K562 (cell line): ENCODE data around the gene TBRG4. TPM values are rescaled to one million over a fixed set of nuclear protein-coding genes. Genes with fewer than 3 reads are reported as not detected.
A peak's percentile ranks its signal among the peaks of the same experiment; 100 is the strongest.

Source experiments
- ATAC-seq: fragments of 200-7000 bp; cut with Tn5 transposase; 3 replicates; pipeline ENCODE4 v1.9.1; 2020; ENCODE audit warnings: moderate library complexity
- BruUV-seq: library from RNA; stranded (reverse); fragments of 400-500 nt; replicated peaks from 2 replicates; lab custom pipeline; 2021; lab: Mats Ljungman, UMichigan
- CTCF ChIA-PET: fragments of 300-600 bp; formaldehyde crosslinking; extraction: SDS; loops from one replicate; lab custom pipeline; 2021; ENCODE audit warnings: low intra/inter-chr PET ratio; lab: Yijun Ruan, JAX
- POLR2A ChIA-PET: fragments of 300-600, 350-650 bp; sonication (Branson Sonifier 250); formaldehyde crosslinking; extraction: SDS; loops from one replicate; lab custom pipeline; 2021; ENCODE audit warnings: antibody characterized with exemption, inconsistent platforms; lab: Yijun Ruan, JAX
- DNase-seq, 4 experiments: peaks; one replicate each; pipeline versions ENCODE4 v3.0.0 to v3.0.0-alpha.2; 2011 to 2018; ENCODE audit warnings: low spot score in 3 of 4, mixed read lengths in 3 of 4; ENCODE audit errors: extremely low read depth in 1 of 4
- FAIRE-seq: peaks from 2 replicates; lab custom pipeline; 2011; peaks lifted over from hg19 to GRCh38; lab: Jason Lieb, UNC
- H2AFZ ChIP-seq: 2 replicates; pipeline ENCODE4 v1.6.0; 2011; ENCODE audit warnings: low read depth, low read length, control low read depth, inconsistent platforms
- H3K27ac ChIP-seq: fragments of 200-600 bp; 3 replicates; pipeline ENCODE4 v1.8.0; 2011; ENCODE audit warnings: low read depth, mild to moderate bottlenecking, control low read depth, inconsistent platforms, low read length, moderate library complexity, mixed read lengths; ENCODE audit errors: extremely low read depth
- H3K27me3 ChIP-seq, 2 experiments: fragments of 300-600 bp in 1 of 2; 2 replicates in 1 of 2; 3 replicates in 1 of 2; pipeline versions ENCODE4 v1.6.0 to v1.8.0; 2011; ENCODE audit warnings: inconsistent platforms in 2 of 2, low read length in 2 of 2, mild to moderate bottlenecking in 1 of 2, mixed read lengths in 1 of 2, moderate library complexity in 1 of 2; ENCODE audit not compliant: control insufficient read depth in 2 of 2, insufficient read depth in 2 of 2
- H3K36me3 ChIP-seq: fragments of 300-600 bp; 3 replicates; pipeline ENCODE4 v1.8.0; 2011; ENCODE audit warnings: mild to moderate bottlenecking, low read length, inconsistent platforms; ENCODE audit not compliant: control insufficient read depth, insufficient read depth
- H3K4me1 ChIP-seq, 2 experiments: fragments of 200-600 bp in 1 of 2; replicated peaks in 1 of 2; 2 replicates in 1 of 2; 3 replicates in 1 of 2; pipeline versions ENCODE4 v1.5.1 to v1.8.0; 2011; ENCODE audit warnings: inconsistent platforms in 2 of 2, low read length in 2 of 2, mild to moderate bottlenecking in 1 of 2, mixed read lengths in 1 of 2, moderate library complexity in 1 of 2; ENCODE audit not compliant: control insufficient read depth in 2 of 2, insufficient read depth in 2 of 2
- H3K4me2 ChIP-seq: 2 replicates; pipeline ENCODE4 v1.6.1; 2011; ENCODE audit warnings: low read length, control low read depth, inconsistent platforms, mixed read lengths; ENCODE audit not compliant: insufficient read depth
- H3K4me3 ChIP-seq: fragments of 200-600 bp; sonication (generic), shearing (Covaris generic); 2 replicates; pipeline ENCODE4 v1.5.1; 2016; ENCODE audit warnings: control low read depth, inconsistent platforms
- H3K79me2 ChIP-seq: fragments of 200-600 bp; 3 replicates; pipeline ENCODE4 v1.8.0; 2011; ENCODE audit warnings: low read length, inconsistent platforms; ENCODE audit not compliant: control insufficient read depth, insufficient read depth
- H3K9ac ChIP-seq, 2 experiments: 2 replicates each; pipeline versions ENCODE4 v1.6.0 to v1.6.1; 2011; ENCODE audit warnings: low read depth in 2 of 2, low read length in 2 of 2, control low read depth in 1 of 2, inconsistent platforms in 1 of 2, mild to moderate bottlenecking in 1 of 2, mixed read lengths in 1 of 2; ENCODE audit not compliant: insufficient read depth in 1 of 2
- H3K9me1 ChIP-seq: one replicate; pipeline ENCODE4 v1.6.0; 2011; ENCODE audit warnings: inconsistent platforms, mild to moderate bottlenecking, low read length, moderate library complexity; ENCODE audit not compliant: control insufficient read depth, insufficient read depth
- H3K9me3 ChIP-seq: replicated peaks from 2 replicates; pipeline ENCODE4 v1.5.1; 2011; ENCODE audit warnings: low read depth, low read length, inconsistent platforms; ENCODE audit not compliant: control insufficient read depth, insufficient read depth
- H4K20me1 ChIP-seq: replicated peaks from 2 replicates; pipeline ENCODE4 v1.6.1; 2011; ENCODE audit warnings: low read length, inconsistent platforms, mixed read lengths; ENCODE audit not compliant: control insufficient read depth, insufficient read depth
- BRD4 ChIP-seq: fragments of 200-600 bp; sonication (generic); IDR thresholded peaks from 2 replicates; pipeline ENCODE4 v1.6.1; 2017; ENCODE audit warnings: inconsistent platforms
- BRF1 ChIP-seq: IDR thresholded peaks from 3 replicates; pipeline ENCODE4 v1.6.1; 2011; ENCODE audit warnings: borderline replicate concordance, mild to moderate bottlenecking; ENCODE audit not compliant: insufficient read length; ENCODE audit errors: extremely low read depth
- DMBX1 ChIP-seq: fragments of 250-450 bp; sonication (Bioruptor Pico); IDR thresholded peaks from 2 replicates; pipeline ENCODE4 v1.8.0; 2022; ENCODE audit warnings: inconsistent platforms, mild to moderate bottlenecking, moderate library complexity, borderline replicate concordance
- POLR2AphosphoS5 ChIP-seq: IDR thresholded peaks from 2 replicates; pipeline ENCODE4 v1.6.1; 2011; ENCODE audit warnings: mild to moderate bottlenecking, low read depth, low read length, moderate library complexity; ENCODE audit not compliant: control insufficient read depth, insufficient read depth
- POLR2G ChIP-seq: fragments of 200-400 bp; formaldehyde crosslinking; IDR thresholded peaks from 2 replicates; pipeline ENCODE4 v1.6.1; 2017; ENCODE audit warnings: low read depth, mild to moderate bottlenecking, antibody characterized with exemption, low read length, moderate library complexity
- RBFOX2 ChIP-seq: fragments of 200-400 bp; formaldehyde crosslinking; IDR thresholded peaks from 2 replicates; pipeline ENCODE4 v1.6.1; 2017; ENCODE audit warnings: low read depth, mild to moderate bottlenecking, low read length, moderate library complexity
- RBM25 ChIP-seq: fragments of 200-400 bp; formaldehyde crosslinking; IDR thresholded peaks from 2 replicates; pipeline ENCODE4 v1.6.1; 2018; ENCODE audit warnings: low read length, low read depth, moderate library complexity; ENCODE audit not compliant: severe bottlenecking
- ZBTB11 ChIP-seq, 3 experiments: fragments of 200-800 bp in 1 of 3; fragments of 250-450 bp in 1 of 3; fragments of 450-650 bp in 1 of 3; sonication (Bioruptor Pico) in 1 of 3; sonication (Bioruptor generic) in 1 of 3; formaldehyde crosslinking in 1 of 3; IDR thresholded peaks; 2 replicates each; pipeline versions ENCODE4 v1.6.1 to v1.8.0; 2016 to 2022; ENCODE audit warnings: mild to moderate bottlenecking in 2 of 3, missing genetic modification characterization in 2 of 3, missing compliant biosample characterization in 1 of 3, moderate library complexity in 1 of 3
- ZBTB7A ChIP-seq: IDR thresholded peaks from 2 replicates; pipeline ENCODE4 v1.6.1; 2011; ENCODE audit warnings: low read depth, mild to moderate bottlenecking, low read length, moderate library complexity, borderline replicate concordance; ENCODE audit not compliant: control insufficient read depth
- WGBS: fragments of 100-300 bp; shearing (Covaris generic); methylation state at CpG from one replicate; pipeline ENCODE4 v1.1.6; 2016; ENCODE audit warnings: low coverage, mixed read lengths; ENCODE audit not compliant: insufficient coverage; ENCODE audit errors: missing lambda C conversion rate; 5-methylcytosine and 5-hydroxymethylcytosine counted together
- in situ Hi-C: fragments of 300-500 bp; cut with MboI; formaldehyde crosslinking; loops from 4 replicates; pipeline ENCODE4 v1.15.0; 2018; ENCODE audit warnings: inconsistent platforms, mixed read lengths
- intact Hi-C: fragments of 100-400 bp; cut with micrococcal nuclease; formaldehyde crosslinking; loops from 2 replicates; pipeline ENCODE4 v1.14.2; 2022
- polyA plus RNA-seq, 8 experiments: library from polyadenylated mRNA; depleted of rRNA in 4 of 8; stranded (reverse) in 5 of 8; unstranded in 3 of 8; fragments of >200 nt; fragmentation: Nextera tagmentation in 2 of 8; fragmentation: Illumina TruSeq in 1 of 8; extraction: Ambion mirVana in 2 of 8; extraction: Trizol in 1 of 8; gene quantifications; 2 replicates each; pipeline versions ENCODE4 v1.2.1 to v1.2.3, GENCODE V29; 2011 to 2014; ENCODE audit warnings: inconsistent platforms in 1 of 8, missing spikeins in 1 of 8
- total RNA-seq, 7 experiments: library from RNA; depleted of rRNA in 6 of 7; stranded (reverse); fragments of >200 nt in 6 of 7; fragmentation: Illumina TruSeq in 2 of 7; extraction: Trizol in 2 of 7; gene quantifications; 2 replicates each; pipeline versions ENCODE4 v1.2.1 to v1.2.3, GENCODE V29; 2011 to 2021; ENCODE audit warnings: low replicate concordance in 1 of 7

Gene TBRG4
- total and polyA plus RNA-seq, 9 of the 15 experiments (the other 6 are each of a cell fraction or from before 2014, with no cell fraction given) = 11.2 to 322 (median 216) TPM

- H3K4me1 ChIP-seq = peaks cover 17 to 32% of the 10 kb centered on the region in 2 experiments; a peak in 4 of 5 replicates
- DNase-seq (no peak), ATAC-seq (no peak), FAIRE-seq (no peak)
- POLR2A ChIA-PET = interaction anchor here (0.6 to 4.2 kb wide), 10 partner anchors 9 to 145 kb away, joined by 3 to 19 read pairs (median 3); no protein-coding TSS in a partner anchor
- in situ Hi-C loops = no loop called here
- H3K79me2 ChIP-seq = peaks cover 62% of the 10 kb centered on the region
- H4K20me1 ChIP-seq = peaks cover 51% of the 10 kb centered on the region
- WGBS = 93% methylated on average over 12 of the region's 12 CpGs
- no TSS peak for BruUV-seq
- H2AFZ ChIP-seq = no peak overlapping the region
- intact Hi-C loops = no loop called here
- TF ChIP-seq ZBTB7A = no peak
- TF ChIP-seq BRF1 = no peak
- TF ChIP-seq DMBX1 (CRISPR knock-in tag) = no peak
- TF ChIP-seq BRD4 = no peak
- TF ChIP-seq RBM25 = no peak
- TF ChIP-seq ZBTB11 (CRISPR knock-in tag; IDR thresholded peaks at IDR 0.05) = 0 out of 6 replicates have a peak, but pooled peaks of 1 of the 3 experiments have one; percentile 12
- peak; percentile 10; the same call in 1 of the 2 replicates for TF ChIP-seq POLR2AphosphoS5
- TF ChIP-seq RBFOX2 = peak; percentile 67
- peak; percentile 58 for TF ChIP-seq POLR2G
- TF ChIP-seq, all 486 proteins: peak for 4
- Histone ChIP-seq H3K27me3 (no peaks in the 10 kb centered on the region), H3K4me3 (no peak overlapping the region), H3K9me1 (no peaks in the 10 kb centered on the region), H3K36me3 (peaks cover 98% of the 10 kb centered on the region), H3K9ac (peak overlapping the region in 1 of 2 experiments; percentile 48; a peak in 2 of 4 replicates), H3K4me2 (no peak overlapping the region), H3K27ac (no peak overlapping the region), H3K9me3 (no peaks in the 10 kb centered on the region)
- CTCF ChIA-PET = no interaction called here
These were observed 6.5 kb downstream of the TBRG4 start for GRCh38 chr7:45104844-45105587.
